OCI-LY7 (cell line): Measurements from ENCODE around the gene FBXO27.

ENCODE experiments used
- CTCF ChIP-seq: fragments of 200-600 bp; sonication (generic); conservative IDR thresholded peaks from 2 replicates; pipeline ENCODE4 v1.5.1; 2014; ENCODE audit warnings: mild to moderate bottlenecking, antibody characterized with exemption, low read length, moderate library complexity, mixed read lengths
- EZH2phosphoT487 ChIP-seq: fragments of 200-600 bp; sonication (generic); IDR thresholded peaks from 2 replicates; pipeline ENCODE4 v1.6.1; 2018; ENCODE audit warnings: low read depth, borderline replicate concordance, mild to moderate bottlenecking, mixed run types, antibody characterized with exemption, low read length, moderate library complexity, mixed read lengths

DNA sequence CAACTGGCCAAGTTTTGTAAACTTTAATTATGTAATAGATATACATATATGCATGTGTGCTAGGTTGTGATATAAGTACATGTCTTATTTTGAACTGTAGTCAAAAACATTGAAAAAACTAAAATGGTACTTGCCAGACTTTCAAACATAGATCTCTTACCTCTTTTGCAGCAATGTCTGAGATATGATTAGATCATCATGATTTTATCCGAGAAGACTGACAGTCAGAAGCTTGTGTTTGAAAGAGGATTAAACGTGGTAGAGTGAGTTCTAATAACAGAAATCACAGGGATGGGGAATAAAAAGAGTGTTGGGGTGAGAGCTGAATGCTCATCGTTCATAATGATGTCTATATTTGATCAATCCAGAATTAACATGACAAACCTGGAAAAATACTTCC, 33.6 kb upstream of the FBXO27 start:
- TF ChIP-seq CTCF (no peak), EZH2phosphoT487 (no peak)
